ENCODE results near the gene RPL10.

- TF ChIP-seq CTCF (conservative IDR thresholded peaks at IDR 0.05; ENCODE audit: low read depth, low read length): no peak
- no peak for TF ChIP-seq EZH2phosphoT487 (IDR thresholded peaks at IDR 0.05; ENCODE audit: borderline replicate concordance, low read length)
Observed at GRCh38 chrX:154430479-154430878, 32.3 kb downstream of the RPL10 start.

All from PC-3 (cell line).